Endodermal cell (in vitro differentiated cells): ENCODE results near the gene ORM1. TPM values are rescaled to one million over a fixed set of nuclear protein-coding genes. Genes with fewer than 3 reads are reported as not detected.

Experiments used
- DNase-seq: peaks from one replicate; pipeline ENCODE4 v3.0.0-alpha.2; 2017
- H3K27ac ChIP-seq: 2 replicates; pipeline ENCODE4 v1.5.1; 2013; ENCODE audit warnings: mild to moderate bottlenecking, low read depth, low read length, moderate library complexity
- H3K27me3 ChIP-seq: 2 replicates; pipeline ENCODE4 v1.6.1; 2013; ENCODE audit warnings: mild to moderate bottlenecking, low read length, moderate library complexity; ENCODE audit not compliant: insufficient read depth, control insufficient read depth, poor library complexity, severe bottlenecking
- H3K36me3 ChIP-seq: 2 replicates; pipeline ENCODE4 v1.7.0; 2013; ENCODE audit warnings: mild to moderate bottlenecking, low read length, moderate library complexity; ENCODE audit not compliant: control insufficient read depth, insufficient read depth
- H3K4me1 ChIP-seq: one replicate; pipeline ENCODE4 v1.7.0; 2013; ENCODE audit warnings: low read length; ENCODE audit not compliant: control insufficient read depth, insufficient read depth
- H3K4me3 ChIP-seq: 2 replicates; pipeline ENCODE4 v1.5.1; 2013; ENCODE audit warnings: mild to moderate bottlenecking, low read length, moderate library complexity
- H3K9ac ChIP-seq: 2 replicates; pipeline ENCODE4 v1.6.1; 2013; ENCODE audit warnings: mild to moderate bottlenecking, low read length, moderate library complexity; ENCODE audit not compliant: poor library complexity, severe bottlenecking; ENCODE audit errors: extremely low read depth
- H3K9me3 ChIP-seq: 2 replicates; pipeline ENCODE4 v1.6.1; 2013; ENCODE audit warnings: mild to moderate bottlenecking, low read length, moderate library complexity; ENCODE audit not compliant: control insufficient read depth
- H3K27ac Mint-ChIP-seq: 2 replicates; pipeline ENCODE4 v1.8.0; 2020; ENCODE audit warnings: mixed read lengths
- H3K27me3 Mint-ChIP-seq: 2 replicates; pipeline ENCODE4 v1.8.0; 2021; ENCODE audit warnings: mild to moderate bottlenecking, mixed read lengths; ENCODE audit not compliant: insufficient read depth
- H3K36me3 Mint-ChIP-seq: 2 replicates; pipeline ENCODE4 v1.8.0; 2020; ENCODE audit warnings: low read depth, mixed read lengths
- H3K4me1 Mint-ChIP-seq: 2 replicates; pipeline ENCODE4 v1.8.0; 2020; ENCODE audit warnings: mixed read lengths
- H3K4me3 Mint-ChIP-seq: 2 replicates; pipeline ENCODE4 v1.8.0; 2020; ENCODE audit warnings: mild to moderate bottlenecking, moderate library complexity, mixed read lengths
- H3K9me3 Mint-ChIP-seq: 2 replicates; pipeline ENCODE4 v1.8.0; 2020; ENCODE audit warnings: mild to moderate bottlenecking, mixed read lengths
- CTCF ChIP-seq: fragments of 200-600 bp; sonication (generic); conservative IDR thresholded peaks from 2 replicates; pipeline ENCODE4 v1.5.0; 2021; ENCODE audit warnings: antibody characterized with exemption, mild to moderate bottlenecking
- WGBS, 2 experiments: methylation state at CpG; one replicate each; pipeline versions ENCODE4 v1.1.5 to v1.1.7; 2013; ENCODE audit warnings: missing lambda C conversion rate in 2 of 2, mixed read lengths in 1 of 2; ENCODE audit not compliant: insufficient coverage in 1 of 2, insufficient read length in 1 of 2; 5-methylcytosine and 5-hydroxymethylcytosine counted together
- total RNA-seq, 2 donors: library from RNA; stranded (reverse); fragmentation: NEBNext Ultra II Directional in 1 of 2; extraction: Animal tissue kit (Norgen Biotek cat#: 25700) in 1 of 2; gene quantifications; 2 replicates in 1 of 2; 3 replicates in 1 of 2; pipeline ENCODE4 v1.2.1, GENCODE V29; 2021

The ORM1 gene
- total RNA-seq, 2 donors from 2014 or later: 0.59 TPM; not detected in 1

GRCh38 chr9:114366334-114367128, 43.6 kb downstream of the ORM1 start:
- Histone ChIP-seq H3K36me3 (no peaks in the 10 kb centered on the region), H3K9ac (no peak overlapping the region), H3K4me1 (peaks cover 6% of the 10 kb centered on the region), H3K27me3 (no peaks in the 10 kb centered on the region), H3K27ac (no peak overlapping the region), H3K9me3 (no peaks in the 10 kb centered on the region), H3K4me3 (no peak overlapping the region)
- peaks cover 15% of the 10 kb centered on the region for H3K4me1 Mint-ChIP-seq
- 92 to 98% methylated on average over 9 to 10 of the region's 10 CpGs for WGBS, 2 experiments
- no peaks in the 10 kb centered on the region for H3K9me3 Mint-ChIP-seq
- H3K4me3 Mint-ChIP-seq: no peak overlapping the region
- DNase-seq: no peak
- no peak for TF ChIP-seq CTCF
- peaks cover 18% of the 10 kb centered on the region for H3K36me3 Mint-ChIP-seq
- no peak overlapping the region for H3K27ac Mint-ChIP-seq
- H3K27me3 Mint-ChIP-seq: no peaks in the 10 kb centered on the region

- H3K4me3 Mint-ChIP-seq: no peak overlapping the region
Observed at GRCh38 chr9:114367366-114367765, 44.5 kb downstream of the ORM1 start.

GRCh38 chr9:114367772-114368569, 45.1 kb downstream of the ORM1 start:
- no peak for TF ChIP-seq CTCF
- no peak overlapping the region for H3K9ac ChIP-seq
- H3K4me1 ChIP-seq: peaks cover 6% of the 10 kb centered on the region
- 92 to 95% methylated on average over 6 to 14 of the region's 14 CpGs for WGBS, 2 experiments
- H3K9me3 ChIP-seq: no peaks in the 10 kb centered on the region
- no peak overlapping the region for H3K4me3 ChIP-seq
- Mint-ChIP-seq H3K27ac (no peak overlapping the region), H3K36me3 (peaks cover 15% of the 10 kb centered on the region), H3K27me3 (no peaks in the 10 kb centered on the region), H3K4me3 (no peak overlapping the region), H3K4me1 (peaks cover 20% of the 10 kb centered on the region), H3K9me3 (no peaks in the 10 kb centered on the region)
- H3K36me3 ChIP-seq: no peaks in the 10 kb centered on the region
- no peak overlapping the region for H3K27ac ChIP-seq
- DNase-seq: no peak
- H3K27me3 ChIP-seq: no peaks in the 10 kb centered on the region

More at GRCh38 chr9:114367366-114367765, 44.5 kb downstream of the ORM1 start:
- Histone ChIP-seq H3K27me3 (no peaks in the 10 kb centered on the region), H3K9me3 (no peaks in the 10 kb centered on the region), H3K4me1 (peaks cover 6% of the 10 kb centered on the region), H3K4me3 (no peak overlapping the region), H3K36me3 (no peaks in the 10 kb centered on the region), H3K9ac (no peak overlapping the region), H3K27ac (no peak overlapping the region)
- peaks cover 20% of the 10 kb centered on the region for H3K4me1 Mint-ChIP-seq
- no peak for TF ChIP-seq CTCF
- no peaks in the 10 kb centered on the region for H3K9me3 Mint-ChIP-seq
- no peak overlapping the region for H3K27ac Mint-ChIP-seq
- 87 to 93% methylated on average over 5 to 6 of the region's 6 CpGs for WGBS, 2 experiments
- DNase-seq: no peak
- H3K27me3 Mint-ChIP-seq: no peaks in the 10 kb centered on the region
- H3K36me3 Mint-ChIP-seq: peaks cover 15% of the 10 kb centered on the region
